HG02943 (cell line): ENCODE measurements around the gene PPFIBP1.

Source experiments
- ATAC-seq: cut with Tn5 transposase; IDR thresholded peaks from one replicate; pipeline ENCODE4 v1.9.1; 2021; ENCODE audit warnings: mild to moderate bottlenecking, low read depth, moderate library complexity; ENCODE audit not compliant: unreplicated experiment

The PPFIBP1 gene

GRCh38 chr12:27511031-27511722, 12.8 kb upstream of the PPFIBP1 start:
- ATAC-seq: no peak

GRCh38 chr12:27511723-27512045, 12.3 kb upstream of the PPFIBP1 start:
- no peak for ATAC-seq

GRCh38 chr12:27513155-27513824, 10.7 kb upstream of the PPFIBP1 start:
- no peak for ATAC-seq

GRCh38 chr12:27515671-27516070, 8.3 kb upstream of the PPFIBP1 start:
- no peak for ATAC-seq

- ATAC-seq: no peak
Observed at GRCh38 chr12:27516625-27517024, 7.4 kb upstream of the PPFIBP1 start.

- ATAC-seq: no peak
Observed at GRCh38 chr12:27517546-27517945, 6.5 kb upstream of the PPFIBP1 start.

GRCh38 chr12:27517961-27518665, 5.9 kb upstream of the PPFIBP1 start:
- no peak for ATAC-seq

- no peak for ATAC-seq
Observed at GRCh38 chr12:27521066-27521465, 2.9 kb upstream of the PPFIBP1 start.

GRCh38 chr12:27521981-27522380, 2.0 kb upstream of the PPFIBP1 start:
- ATAC-seq: no peak

GRCh38 chr12:27523305-27523641, 733 bp upstream of the PPFIBP1 start:
- no peak for ATAC-seq

- ATAC-seq: no peak
Observed at GRCh38 chr12:27524494-27524835, 459 bp downstream of the PPFIBP1 start.

- ATAC-seq: no peak
Observed at GRCh38 chr12:27524839-27525753, 1.1 kb downstream of the PPFIBP1 start.

GRCh38 chr12:27527512-27527911, 3.5 kb downstream of the PPFIBP1 start:
- no peak for ATAC-seq

GRCh38 chr12:27528788-27529187, 4.8 kb downstream of the PPFIBP1 start:
- ATAC-seq: no peak

- no peak for ATAC-seq
Observed at GRCh38 chr12:27530157-27530922, 6.3 kb downstream of the PPFIBP1 start.

- ATAC-seq: no peak
Observed at GRCh38 chr12:27531896-27532295, 7.9 kb downstream of the PPFIBP1 start.

GRCh38 chr12:27534060-27534764, 10.2 kb downstream of the PPFIBP1 start:
- ATAC-seq: no peak

GRCh38 chr12:27534765-27535161, 10.8 kb downstream of the PPFIBP1 start:
- no peak for ATAC-seq

GRCh38 chr12:27535318-27535717, 11.3 kb downstream of the PPFIBP1 start:
- ATAC-seq: no peak
